ENCODE data around the gene HINT3. TPM values are rescaled to one million over a fixed set of nuclear protein-coding genes. Genes with fewer than 3 reads are reported as not detected.

Gene HINT3
- 19.5 and 31.3 TPM in 2 replicates for total RNA-seq

DNA sequence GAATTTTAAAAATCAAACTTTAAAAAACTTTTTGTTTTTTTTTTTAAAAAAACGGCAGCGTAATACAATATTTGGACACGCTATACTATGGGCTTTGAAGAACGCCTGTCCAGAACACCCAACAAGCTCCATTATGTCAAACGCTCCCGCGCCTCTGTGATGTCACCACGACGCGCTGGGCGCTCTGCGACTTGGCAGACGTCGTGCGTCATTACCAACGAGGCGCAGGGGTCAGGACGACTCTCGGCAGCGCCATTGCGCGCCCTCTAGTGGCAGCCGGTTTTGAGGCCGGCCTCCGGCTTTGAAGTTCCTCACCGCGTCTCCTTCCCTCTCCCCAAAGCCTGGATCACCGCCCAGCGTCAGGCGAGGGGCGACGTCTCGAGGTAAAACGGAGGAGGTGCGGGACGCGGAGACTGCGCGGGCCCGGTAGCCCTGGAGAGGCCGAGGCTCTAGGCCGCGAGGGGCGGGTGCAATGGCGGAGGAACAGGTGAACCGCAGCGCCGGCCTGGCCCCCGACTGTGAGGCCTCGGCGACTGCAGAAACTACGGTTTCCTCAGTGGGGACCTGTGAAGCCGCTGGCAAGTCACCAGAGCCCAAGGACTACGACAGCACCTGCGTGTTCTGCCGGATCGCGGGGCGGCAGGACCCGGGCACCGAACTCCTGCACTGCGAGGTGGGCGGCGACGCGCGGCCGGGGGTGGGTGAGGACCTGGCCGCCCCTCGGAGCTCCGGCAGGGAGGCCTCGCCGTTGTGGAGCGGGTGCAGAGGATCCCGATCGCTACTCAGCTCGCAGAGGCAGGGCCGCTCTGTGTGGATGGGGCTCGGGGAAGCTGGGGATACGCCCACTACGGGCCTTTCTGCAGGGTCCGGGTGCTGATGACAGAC is at the start of gene HINT3:
TSS of gene HINT3 (plus strand) at position 265 of the 885 bp plus-strand sequence. CDS start at position 473, 208 bp downstream.

DNA sequence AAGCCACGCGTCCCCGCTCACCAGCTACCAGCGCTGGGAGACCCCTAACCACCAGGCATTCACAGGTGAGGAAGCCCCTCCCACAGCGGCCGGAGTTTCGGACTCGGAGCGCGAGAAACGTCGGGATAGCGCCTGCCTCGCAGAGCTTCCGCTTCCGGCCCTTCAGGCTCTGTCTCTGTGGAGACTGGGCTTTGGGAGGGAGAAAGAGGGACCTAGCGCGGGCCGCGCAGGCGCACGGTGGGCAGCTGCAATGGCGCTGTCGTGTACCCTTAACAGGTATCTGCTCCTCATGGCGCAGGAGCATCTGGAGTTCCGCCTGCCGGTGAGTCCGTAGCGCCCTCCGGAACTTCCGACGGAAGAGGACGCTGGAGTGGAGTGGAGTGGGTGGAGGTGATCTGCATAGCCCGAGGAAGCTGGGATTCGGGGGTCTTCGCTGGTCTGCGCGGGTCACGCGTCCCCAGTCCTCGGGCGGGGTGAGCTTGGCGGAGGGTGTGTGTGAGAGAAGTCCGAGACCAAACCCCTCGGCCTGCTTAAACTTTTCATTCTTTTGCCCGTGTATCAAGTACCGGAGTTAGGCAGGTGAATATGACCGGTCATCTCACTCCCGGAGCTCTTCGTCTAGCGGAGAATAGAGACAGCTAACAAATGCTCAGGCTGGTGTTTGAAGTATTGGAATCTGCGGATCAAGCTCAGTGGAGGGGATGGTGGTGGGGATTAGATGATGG is 29.9 kb downstream of the HINT3 start, which contains the start of gene TRMT11:
TSS of gene TRMT11 (plus strand) at position 240 of the 725 bp plus-strand sequence. CDS start at position 251, 11 bp downstream.

Other genes starting within 250 kb of the HINT3 start
- gene HEY2, start 207.1 kb upstream of the HINT3 start, total RNA-seq: 10.5 and 15.3 TPM in 2 replicates
- 61.1 and 73.3 TPM in 2 replicates for gene NCOA7, start 165.8 kb upstream of the HINT3 start, total RNA-seq
- 17.2 and 20.8 TPM in 2 replicates for gene TRMT11, start 29.8 kb downstream of the HINT3 start, total RNA-seq